SU-DHL-6 (cell line): ENCODE measurements around the gene RAD51B.

ENCODE experiments used
- H2AFZ ChIP-seq: fragments of 200-600 bp; sonication (generic); 2 replicates; pipeline ENCODE4 v1.6.1; 2014; ENCODE audit warnings: low read depth, mild to moderate bottlenecking, moderate library complexity, mixed read lengths, antibody characterized with exemption, low read length; ENCODE audit not compliant: severe bottlenecking
- H3F3A ChIP-seq: fragments of 200-600 bp; shearing (Covaris generic); 2 replicates; pipeline ENCODE4 v1.6.0; 2016; ENCODE audit warnings: antibody characterized with exemption, mild to moderate bottlenecking; ENCODE audit not compliant: insufficient read depth
- H3K27ac ChIP-seq: fragments of 200-600 bp; sonication (generic); 2 replicates; pipeline ENCODE4 v1.5.1; 2016; ENCODE audit warnings: low read depth, mild to moderate bottlenecking, low read length, moderate library complexity, mixed read lengths
- H3K27me3 ChIP-seq: fragments of 200-600 bp; sonication (generic), shearing (Covaris generic); 2 replicates; pipeline ENCODE4 v1.6.0; 2014; ENCODE audit warnings: mild to moderate bottlenecking, low read length
- H3K36me3 ChIP-seq: fragments of 200-600 bp; sonication (generic); 2 replicates; pipeline ENCODE4 v1.6.1; 2014; ENCODE audit warnings: mild to moderate bottlenecking, low read length, mixed read lengths
- H3K4me2 ChIP-seq: fragments of 300-600, 200-600 bp; shearing (Covaris generic), sonication (generic); 2 replicates; pipeline ENCODE4 v1.6.0; 2014; ENCODE audit warnings: low read length, low read depth, mild to moderate bottlenecking; ENCODE audit not compliant: poor library complexity, severe bottlenecking
- H3K4me3 ChIP-seq: fragments of 200-600 bp; sonication (generic); 2 replicates; pipeline ENCODE4 v1.5.1; 2014; ENCODE audit warnings: antibody characterized with exemption, low read length, mild to moderate bottlenecking, mixed read lengths; ENCODE audit not compliant: insufficient read depth, poor library complexity, severe bottlenecking
- H3K79me2 ChIP-seq: fragments of 200-600 bp; sonication (generic); 2 replicates; pipeline ENCODE4 v1.6.1; 2014; ENCODE audit warnings: mild to moderate bottlenecking, low read length, moderate library complexity; ENCODE audit not compliant: insufficient read depth
- H3K9ac ChIP-seq: fragments of 200-600 bp; sonication (generic); 2 replicates; pipeline ENCODE4 v1.7.0; 2014; ENCODE audit warnings: mild to moderate bottlenecking, low read length
- H3K9me2 ChIP-seq: fragments of 200-600 bp; sonication (generic); replicated peaks from 2 replicates; pipeline ENCODE4 v1.6.1; 2014; ENCODE audit warnings: low read length; ENCODE audit not compliant: insufficient read depth
- H3K9me3 ChIP-seq: fragments of 200-600 bp; sonication (generic); 2 replicates; pipeline ENCODE4 v1.6.1; 2014; ENCODE audit warnings: low read length, mixed read lengths; ENCODE audit not compliant: insufficient read depth
- H4K20me1 ChIP-seq: fragments of 200-600 bp; sonication (generic); 2 replicates; pipeline ENCODE4 v1.6.1; 2014; ENCODE audit warnings: low read depth, mild to moderate bottlenecking, antibody characterized with exemption, low read length, moderate library complexity, mixed read lengths
- CTCF ChIP-seq: fragments of 200-600 bp; sonication (generic); IDR thresholded peaks from one replicate; pipeline ENCODE4 v1.5.1; 2017; ENCODE audit warnings: antibody characterized with exemption, mild to moderate bottlenecking, low read length, moderate library complexity; ENCODE audit not compliant: insufficient read depth, poor library complexity, severe bottlenecking
- EZH2phosphoT487 ChIP-seq: fragments of 200-600 bp; sonication (generic), shearing (Covaris generic); conservative IDR thresholded peaks from 2 replicates; pipeline ENCODE4 v1.6.1; 2018; ENCODE audit warnings: mild to moderate bottlenecking, antibody characterized with exemption, low read length, moderate library complexity, mixed read lengths

RAD51B gene

DNA sequence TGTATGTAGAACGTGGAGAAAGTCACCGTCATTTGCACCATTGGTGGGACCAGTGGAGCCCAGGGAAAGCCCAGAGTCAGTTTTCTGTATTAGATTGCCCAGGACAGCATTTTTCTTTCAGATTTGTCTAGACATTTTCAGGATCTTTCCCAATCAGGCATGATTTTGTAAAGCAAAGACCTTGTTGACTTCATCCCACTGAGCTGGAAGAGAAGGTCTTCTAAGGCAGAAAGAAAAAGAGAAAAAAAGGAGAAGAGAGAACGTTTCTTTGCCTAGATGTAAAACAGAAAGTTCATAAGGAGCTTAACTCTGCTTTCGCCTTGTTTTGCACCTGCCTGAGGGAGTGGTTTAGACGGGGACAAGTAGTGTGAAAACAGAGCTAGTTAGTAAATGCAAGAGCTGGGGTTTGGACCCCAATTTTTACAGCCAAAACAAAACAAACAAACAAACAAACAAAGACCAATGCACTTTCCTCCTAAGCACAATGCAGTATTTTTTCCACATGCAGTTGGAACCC lies 700.1 kb downstream of the RAD51B start:
- no peaks in the 10 kb centered on the region for H3K9me3 ChIP-seq
- TF ChIP-seq EZH2phosphoT487 (no peak), CTCF (no peak)
- no peak overlapping the region for H3K9ac ChIP-seq
- H3K4me2 ChIP-seq, result no peak overlapping the region
- no peak overlapping the region for H3K4me3 ChIP-seq
- no peaks in the 10 kb centered on the region for H3K79me2 ChIP-seq
- no peaks in the 10 kb centered on the region for H3F3A ChIP-seq
- no peak overlapping the region for H2AFZ ChIP-seq
- H3K27ac ChIP-seq, result no peak overlapping the region
- no peaks in the 10 kb centered on the region for H3K36me3 ChIP-seq
- H3K9me2 ChIP-seq, result no peaks in the 10 kb centered on the region
- H4K20me1 ChIP-seq, result no peaks in the 10 kb centered on the region
- H3K27me3 ChIP-seq, result no peaks in the 10 kb centered on the region

DNA sequence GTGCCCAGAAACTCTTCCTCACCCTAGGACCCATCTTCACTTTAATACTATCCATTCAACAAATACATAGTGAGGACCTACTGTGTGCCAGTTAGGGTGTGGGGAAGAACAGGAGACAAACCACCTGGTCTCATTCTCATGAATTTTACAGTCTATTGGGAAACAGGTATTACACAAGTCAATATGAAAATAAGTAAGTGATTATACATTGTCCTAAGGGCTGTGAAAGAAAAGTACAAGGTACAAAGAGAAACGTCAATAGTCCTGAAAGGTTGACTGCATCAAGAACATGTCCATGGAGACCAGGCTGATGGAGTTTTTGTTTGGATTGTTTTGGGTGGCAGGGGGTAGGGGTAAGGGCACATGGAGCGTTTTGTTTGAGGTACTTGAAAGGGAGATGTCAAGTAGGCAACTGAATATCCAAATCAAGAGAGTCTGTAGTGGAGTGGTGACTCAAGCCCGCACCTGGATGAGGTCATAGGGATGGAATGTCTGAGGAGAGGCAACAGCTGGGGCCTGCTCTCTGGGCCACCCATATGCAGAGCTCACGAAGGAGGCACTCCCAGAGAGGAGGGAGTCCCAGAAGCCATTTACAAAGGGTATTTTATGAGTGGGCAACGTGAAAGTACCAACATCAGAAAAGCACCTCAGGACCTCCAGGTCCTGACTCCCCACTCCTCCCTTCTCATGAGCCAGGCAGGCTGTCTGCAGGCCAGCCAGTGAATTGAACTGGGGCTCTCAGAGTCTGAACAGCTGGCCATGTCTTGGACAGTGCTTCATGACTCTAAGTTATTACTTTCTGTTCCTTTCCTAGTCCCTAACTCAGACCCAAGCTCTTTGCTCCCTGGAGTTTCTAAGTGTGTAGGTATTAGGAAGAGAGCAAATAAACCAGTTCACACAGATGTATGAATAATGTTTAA lies 701.3 kb downstream of the RAD51B start:
- H3K4me3 ChIP-seq, result no peak overlapping the region
- H3K79me2 ChIP-seq, result no peaks in the 10 kb centered on the region
- no peaks in the 10 kb centered on the region for H3K27me3 ChIP-seq
- H3K4me2 ChIP-seq, result no peak overlapping the region
- no peaks in the 10 kb centered on the region for H3F3A ChIP-seq
- no peaks in the 10 kb centered on the region for H3K9me3 ChIP-seq
- TF ChIP-seq EZH2phosphoT487, result no peak
- TF ChIP-seq CTCF, result no peak
- no peak overlapping the region for H3K27ac ChIP-seq
- no peaks in the 10 kb centered on the region for H3K36me3 ChIP-seq
- H2AFZ ChIP-seq, result no peak overlapping the region
- H3K9ac ChIP-seq, result no peak overlapping the region
- H4K20me1 ChIP-seq, result no peaks in the 10 kb centered on the region
- H3K9me2 ChIP-seq, result no peaks in the 10 kb centered on the region

DNA sequence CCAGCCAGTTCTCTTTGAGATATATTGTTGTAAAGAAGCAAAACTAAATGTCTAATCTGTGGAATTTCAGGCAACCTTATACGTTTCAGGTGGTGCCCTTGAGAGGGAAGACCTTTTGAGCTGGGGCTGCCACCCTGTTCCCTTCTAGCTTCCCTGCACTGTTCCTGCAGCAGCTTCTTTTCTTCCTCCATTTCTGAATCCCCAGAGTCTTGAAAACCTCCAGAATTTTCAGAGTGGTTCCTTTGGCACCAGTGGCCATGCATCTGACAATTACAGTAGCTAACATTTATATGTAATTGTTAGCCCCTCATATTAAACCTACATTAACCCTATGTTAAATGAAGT lies 702.0 kb downstream of the RAD51B start:
- no peak overlapping the region for H3K27ac ChIP-seq
- H2AFZ ChIP-seq, result no peak overlapping the region
- no peaks in the 10 kb centered on the region for H4K20me1 ChIP-seq
- H3K79me2 ChIP-seq, result no peaks in the 10 kb centered on the region
- no peak overlapping the region for H3K9ac ChIP-seq
- no peaks in the 10 kb centered on the region for H3F3A ChIP-seq
- H3K9me3 ChIP-seq, result no peaks in the 10 kb centered on the region
- no peak overlapping the region for H3K4me2 ChIP-seq
- TF ChIP-seq EZH2phosphoT487, result no peak
- H3K27me3 ChIP-seq, result no peaks in the 10 kb centered on the region
- H3K4me3 ChIP-seq, result no peak overlapping the region
- H3K36me3 ChIP-seq, result no peaks in the 10 kb centered on the region
- no peaks in the 10 kb centered on the region for H3K9me2 ChIP-seq

GRCh38 chr14:68521961-68522509 lies 702.5 kb downstream of the RAD51B start:
- Histone ChIP-seq H3K27ac (no peak overlapping the region), H2AFZ (no peak overlapping the region), H3F3A (no peaks in the 10 kb centered on the region), H3K9me3 (no peaks in the 10 kb centered on the region), H3K36me3 (no peaks in the 10 kb centered on the region), H3K4me3 (no peak overlapping the region), H4K20me1 (no peaks in the 10 kb centered on the region), H3K9me2 (no peaks in the 10 kb centered on the region), H3K4me2 (no peak overlapping the region), H3K27me3 (no peaks in the 10 kb centered on the region), H3K9ac (no peak overlapping the region), H3K79me2 (no peaks in the 10 kb centered on the region)
- TF ChIP-seq EZH2phosphoT487 (no peak), CTCF (no peak)
